Esophagus squamous epithelium (tissue), 4 donors: Measurements from ENCODE around the gene ZNF714.

Source experiments
- CTCF ChIP-seq, 6 experiments: fragments of 450-650 bp in 4 of 6; fragments of 200-600 bp in 2 of 6; sonication (generic) in 2 of 6; IDR thresholded peaks; one replicate each; pipeline ENCODE4 v1.5.1; 2016 to 2019; ENCODE audit warnings: antibody characterized with exemption in 6 of 6, mild to moderate bottlenecking in 4 of 6, moderate library complexity in 4 of 6
- POLR2A ChIP-seq, 4 donors: fragments of 450-650 bp; IDR thresholded peaks; one replicate each; pipeline ENCODE4 v1.6.1; 2017; ENCODE audit warnings: antibody characterized with exemption in 4 of 4, mild to moderate bottlenecking in 4 of 4, moderate library complexity in 3 of 4

GRCh38 chr19:21115430-21115829 lies 33.4 kb downstream of the ZNF714 start:
- TF ChIP-seq CTCF (IDR thresholded peaks at IDR 0.05) (no peak), POLR2A (IDR thresholded peaks at IDR 0.05) (no peak)
